ENCODE data around the gene AGBL5. TPM values are rescaled to one million over a fixed set of nuclear protein-coding genes. Genes with fewer than 3 reads are reported as not detected.

AGBL5 gene
- total and polyA plus RNA-seq, 2 donors (not counting 1 experiment from before 2014, with no cell fraction given), result 19.8 to 20.9 TPM

DNA sequence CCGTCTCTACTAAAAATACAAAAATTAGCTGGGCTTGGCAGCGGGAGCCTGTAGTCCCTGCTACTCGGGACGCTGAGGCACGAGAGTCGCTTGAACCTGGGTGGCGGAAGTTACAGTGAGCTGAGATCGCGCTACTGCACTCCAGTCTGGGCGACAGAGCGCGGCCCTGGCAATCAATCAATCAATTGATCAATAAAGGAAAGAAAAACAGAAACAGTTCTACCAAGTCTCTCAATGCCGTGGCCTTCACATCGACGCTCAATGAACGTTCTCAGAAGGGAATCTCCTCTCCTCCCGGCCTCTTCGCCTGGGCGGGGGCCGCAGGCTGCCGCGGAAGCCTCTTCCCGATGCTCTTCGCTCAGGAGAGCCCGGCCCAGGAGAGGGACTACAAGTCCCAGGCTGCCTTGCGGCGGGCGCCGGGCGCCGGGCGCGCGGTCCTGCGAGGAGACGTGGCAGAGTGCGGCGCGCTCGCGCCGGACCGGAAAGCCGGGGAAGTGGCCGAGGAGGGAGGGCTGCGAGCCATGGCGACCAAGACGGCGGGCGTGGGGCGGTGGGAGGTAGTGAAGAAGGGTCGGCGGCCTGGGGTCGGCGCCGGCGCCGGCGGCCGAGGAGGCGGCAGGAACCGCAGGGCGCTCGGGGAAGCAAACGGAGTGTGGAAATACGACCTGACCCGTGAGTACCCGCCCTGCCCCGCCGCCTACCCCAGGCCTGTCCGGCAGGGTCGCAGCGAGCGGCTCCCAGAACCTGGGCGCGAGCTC lies 18.8 kb upstream of the AGBL5 start, which contains the start of gene TMEM214:
Gene TMEM214, plus strand, starts transcription at position 471 of the 758 bp plus-strand sequence. Its CDS starts 51 bp downstream, at position 522.
- peak within 1 kb of the TSS; percentile 98 for H3K4me2 ChIP-seq (ENCODE audit: extremely low read depth, insufficient read depth, low read length)
- no peaks in the 10 kb centered on the region for H3K9me3 ChIP-seq (ENCODE audit: control insufficient read depth, insufficient read depth, low read depth, low read length)
- peak within 1 kb of the TSS; percentile 95 for H3K9ac ChIP-seq (ENCODE audit: insufficient read depth, low read length)
- peaks cover 33% of the 10 kb centered on the region for H3K79me2 ChIP-seq (ENCODE audit: control insufficient read depth, insufficient read depth, low read length)
- peak within 1 kb of the TSS; percentile 87 to 99 (median 93) for H3K4me3 ChIP-seq (replicated peaks in 1 of 4; ENCODE audit: control extremely low read depth in 1 of 4, insufficient read depth in 1 of 4, low read depth in 3 of 4, low read length in 4 of 4)
- peak; percentile 87 to 90 for DNase-seq (ENCODE audit: low read depth in 2 of 2)
- peak within 1 kb of the TSS; percentile 82 for H3K27ac ChIP-seq (ENCODE audit: insufficient read depth, low read length)
- TF ChIP-seq EZH2 (IDR thresholded peaks at IDR 0.05; ENCODE audit: low read length, missing control alignments), result no peak
- TF ChIP-seq, protein P1, sequence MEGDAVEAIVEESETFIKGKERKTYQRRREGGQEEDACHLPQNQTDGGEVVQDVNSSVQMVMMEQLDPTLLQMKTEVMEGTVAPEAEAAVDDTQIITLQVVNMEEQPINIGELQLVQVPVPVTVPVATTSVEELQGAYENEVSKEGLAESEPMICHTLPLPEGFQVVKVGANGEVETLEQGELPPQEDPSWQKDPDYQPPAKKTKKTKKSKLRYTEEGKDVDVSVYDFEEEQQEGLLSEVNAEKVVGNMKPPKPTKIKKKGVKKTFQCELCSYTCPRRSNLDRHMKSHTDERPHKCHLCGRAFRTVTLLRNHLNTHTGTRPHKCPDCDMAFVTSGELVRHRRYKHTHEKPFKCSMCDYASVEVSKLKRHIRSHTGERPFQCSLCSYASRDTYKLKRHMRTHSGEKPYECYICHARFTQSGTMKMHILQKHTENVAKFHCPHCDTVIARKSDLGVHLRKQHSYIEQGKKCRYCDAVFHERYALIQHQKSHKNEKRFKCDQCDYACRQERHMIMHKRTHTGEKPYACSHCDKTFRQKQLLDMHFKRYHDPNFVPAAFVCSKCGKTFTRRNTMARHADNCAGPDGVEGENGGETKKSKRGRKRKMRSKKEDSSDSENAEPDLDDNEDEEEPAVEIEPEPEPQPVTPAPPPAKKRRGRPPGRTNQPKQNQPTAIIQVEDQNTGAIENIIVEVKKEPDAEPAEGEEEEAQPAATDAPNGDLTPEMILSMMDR (conservative IDR thresholded peaks at IDR 0.05 in 1 of 2, IDR thresholded peaks at IDR 0.05 in 1 of 2; ENCODE audit: low read depth in 1 of 2, low read length in 2 of 2), result no peak
- no peaks in the 10 kb centered on the region for H4K20me1 ChIP-seq (ENCODE audit: control insufficient read depth, extremely low read depth, insufficient read depth, low read length)
- H3K4me1 ChIP-seq (ENCODE audit: control insufficient read depth, extremely low read depth, insufficient read depth, low read length), result peaks cover 3% of the 10 kb centered on the region
- peak within 1 kb of the TSS; percentile 96 for H2AFZ ChIP-seq (ENCODE audit: low read length)
- H3K36me3 ChIP-seq (ENCODE audit: control insufficient read depth, insufficient read depth, low read length), result peaks cover 32% of the 10 kb centered on the region
- H3K27me3 ChIP-seq (ENCODE audit: control insufficient read depth, insufficient read depth, low read length), result no peaks in the 10 kb centered on the region

DNA sequence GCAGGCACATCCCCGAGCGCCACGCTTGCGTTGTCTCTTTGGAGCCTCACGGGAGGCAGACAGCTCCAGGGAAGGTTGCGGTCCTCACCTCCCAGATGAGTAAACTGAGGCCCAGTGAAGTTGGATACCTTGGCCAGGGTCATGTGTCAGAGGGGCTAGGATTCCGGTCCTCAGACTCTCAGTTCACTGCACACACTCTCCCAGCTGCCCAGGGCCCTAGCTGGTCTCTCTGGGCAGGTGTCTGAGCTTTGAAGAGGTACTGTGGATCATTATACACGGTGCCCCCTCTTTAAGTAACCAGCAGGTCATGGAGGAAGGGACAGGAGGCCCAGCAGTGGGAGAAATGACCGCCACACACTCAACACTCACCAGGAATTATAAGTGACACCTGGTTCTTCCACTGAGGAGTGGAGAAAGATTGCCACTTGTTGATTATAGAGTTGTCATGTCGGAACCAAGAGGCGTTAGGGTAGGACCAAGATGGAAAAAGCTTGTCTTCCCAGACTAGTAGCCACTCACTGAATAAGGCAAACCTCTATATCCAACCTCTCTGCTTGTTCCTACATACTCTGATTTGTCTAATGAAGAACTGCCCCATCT lies 18.1 kb upstream of the AGBL5 start:
- Histone ChIP-seq H2AFZ (ENCODE audit: low read length) (peak overlapping the region; percentile 10), H3K4me3 (replicated peaks in 1 of 4; ENCODE audit: control extremely low read depth in 1 of 4, insufficient read depth in 1 of 4, low read depth in 3 of 4, low read length in 4 of 4) (peak overlapping the region; percentile 87 to 99 (median 93)), H3K4me1 (ENCODE audit: control insufficient read depth, extremely low read depth, insufficient read depth, low read length) (peaks cover 3% of the 10 kb centered on the region), H4K20me1 (ENCODE audit: control insufficient read depth, extremely low read depth, insufficient read depth, low read length) (no peaks in the 10 kb centered on the region), H3K79me2 (ENCODE audit: control insufficient read depth, insufficient read depth, low read length) (peaks cover 33% of the 10 kb centered on the region), H3K9me3 (ENCODE audit: control insufficient read depth, insufficient read depth, low read depth, low read length) (no peaks in the 10 kb centered on the region), H3K36me3 (ENCODE audit: control insufficient read depth, insufficient read depth, low read length) (peaks cover 35% of the 10 kb centered on the region), H3K27ac (ENCODE audit: insufficient read depth, low read length) (peak overlapping the region; percentile 82), H3K27me3 (ENCODE audit: control insufficient read depth, insufficient read depth, low read length) (no peaks in the 10 kb centered on the region), H3K4me2 (ENCODE audit: extremely low read depth, insufficient read depth, low read length) (peak overlapping the region; percentile 98), H3K9ac (ENCODE audit: insufficient read depth, low read length) (peak overlapping the region; percentile 95)
- TF ChIP-seq, protein P1 (conservative IDR thresholded peaks at IDR 0.05 in 1 of 2, IDR thresholded peaks at IDR 0.05 in 1 of 2; ENCODE audit: low read depth in 1 of 2, low read length in 2 of 2), result no peak
- no peak for TF ChIP-seq EZH2 (IDR thresholded peaks at IDR 0.05; ENCODE audit: low read length, missing control alignments)
- no peak for DNase-seq (ENCODE audit: low read depth in 2 of 2)

DNA sequence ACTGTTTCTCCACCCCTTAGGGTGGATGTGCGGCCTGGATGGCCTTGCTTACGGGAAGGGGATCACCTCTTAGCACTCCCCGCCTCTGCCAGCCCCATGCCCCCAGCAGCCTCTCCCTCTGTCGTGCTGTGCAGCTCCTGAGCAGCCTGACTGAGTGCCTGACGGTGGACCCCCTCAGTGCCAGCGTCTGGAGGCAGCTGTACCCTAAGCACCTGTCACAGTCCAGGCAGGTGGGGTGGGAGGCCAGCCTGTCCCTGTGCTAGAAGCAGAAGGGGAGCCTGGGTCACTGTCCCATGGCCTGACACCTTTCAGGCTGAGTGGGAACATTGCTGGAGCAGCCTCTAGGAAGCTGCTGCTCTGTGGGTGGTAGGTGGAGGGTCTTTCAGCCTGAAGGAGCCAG lies 13.5 kb upstream of the AGBL5 start:
- H4K20me1 ChIP-seq (ENCODE audit: control insufficient read depth, extremely low read depth, insufficient read depth, low read length), result no peaks in the 10 kb centered on the region
- H3K4me3 ChIP-seq (replicated peaks in 1 of 4; ENCODE audit: control extremely low read depth in 1 of 4, insufficient read depth in 1 of 4, low read depth in 3 of 4, low read length in 4 of 4), result no peak overlapping the region
- H3K36me3 ChIP-seq (ENCODE audit: control insufficient read depth, insufficient read depth, low read length), result peaks cover 51% of the 10 kb centered on the region
- no peak overlapping the region for H2AFZ ChIP-seq (ENCODE audit: low read length)
- no peak overlapping the region for H3K27ac ChIP-seq (ENCODE audit: insufficient read depth, low read length)
- H3K27me3 ChIP-seq (ENCODE audit: control insufficient read depth, insufficient read depth, low read length), result no peaks in the 10 kb centered on the region
- H3K9ac ChIP-seq (ENCODE audit: insufficient read depth, low read length), result no peak overlapping the region
- no peaks in the 10 kb centered on the region for H3K9me3 ChIP-seq (ENCODE audit: control insufficient read depth, insufficient read depth, low read depth, low read length)
- TF ChIP-seq, protein P1 (conservative IDR thresholded peaks at IDR 0.05 in 1 of 2, IDR thresholded peaks at IDR 0.05 in 1 of 2; ENCODE audit: low read depth in 1 of 2, low read length in 2 of 2), result no peak
- TF ChIP-seq EZH2 (IDR thresholded peaks at IDR 0.05; ENCODE audit: low read length, missing control alignments), result no peak
- H3K4me2 ChIP-seq (ENCODE audit: extremely low read depth, insufficient read depth, low read length), result no peak overlapping the region
- H3K4me1 ChIP-seq (ENCODE audit: control insufficient read depth, extremely low read depth, insufficient read depth, low read length), result peaks cover 5% of the 10 kb centered on the region
- DNase-seq (ENCODE audit: low read depth in 2 of 2), result no peak
- H3K79me2 ChIP-seq (ENCODE audit: control insufficient read depth, insufficient read depth, low read length), result peaks cover 22% of the 10 kb centered on the region

Data from fibroblast of lung (primary cell).